Hypothalamus (tissue), 51 donors: ENCODE measurements around the gene ZFP90.
"Not testable (repeated sequence)": the region's sequence is repeated elsewhere in the genome, so short reads cannot be mapped to it uniquely, and the experiment has no call there.

Source experiments
- DNase-seq, 51 donors: peaks; one replicate each; lab custom pipeline; 2025; lab: John Stamatoyannopoulos, UW

ZFP90 gene

GRCh38 chr16:68514511-68514910, 24.6 kb upstream of the ZFP90 start:
- no peak for DNase-seq

- DNase-seq = no peak
These were observed 21.4 kb upstream of the ZFP90 start for GRCh38 chr16:68517606-68518166.

DNA sequence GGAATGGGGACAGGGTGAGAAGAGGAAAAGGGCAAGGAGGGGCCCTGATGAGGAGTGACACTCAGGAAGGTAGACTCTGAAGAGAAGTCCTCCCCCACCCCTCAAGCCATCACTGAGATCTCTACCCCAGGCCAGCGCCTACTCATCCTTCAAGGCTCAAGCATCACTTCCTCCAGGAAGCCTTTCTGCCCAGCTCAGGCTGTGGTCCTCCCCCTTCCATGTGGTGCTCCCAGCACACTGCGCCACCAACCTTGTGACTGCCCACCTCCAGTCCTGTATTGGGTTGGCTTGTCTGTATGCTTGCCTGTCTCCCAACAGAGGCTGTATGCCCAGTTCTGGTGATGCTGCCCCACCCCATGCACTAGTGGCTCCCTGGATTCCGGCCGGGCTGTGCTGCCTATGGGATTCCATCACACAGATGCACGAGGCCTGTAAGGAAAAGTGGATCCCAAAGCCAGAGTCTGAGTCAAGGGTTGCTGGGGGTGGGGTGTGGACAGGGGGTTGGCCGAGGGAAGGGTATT, 19.8 kb upstream of the ZFP90 start:
- no peak for DNase-seq

DNA sequence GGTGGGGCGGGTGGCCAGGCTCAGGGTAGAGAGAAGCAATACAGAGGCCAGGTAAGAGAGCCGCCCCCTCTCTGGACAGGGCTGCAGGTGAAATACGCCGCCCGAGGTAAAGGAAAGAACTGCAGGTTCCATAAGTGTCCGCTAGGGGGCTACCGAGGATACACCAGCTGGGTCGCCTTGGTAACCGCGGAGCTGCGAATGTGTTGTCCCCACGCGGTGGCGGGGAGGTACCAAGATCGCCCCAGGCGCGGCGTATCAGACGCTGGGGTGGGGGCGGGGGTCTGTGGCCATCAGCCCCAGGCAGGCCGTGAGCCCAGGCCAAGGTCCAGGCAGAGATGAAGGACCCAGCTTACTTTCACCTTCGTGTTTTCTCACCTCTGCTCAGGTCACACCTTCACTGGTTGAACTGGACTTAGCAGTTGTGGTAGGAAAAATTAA, 18.4 kb upstream of the ZFP90 start:
- DNase-seq = peak in 48 of 51 donors; percentile 8 to 86 (median 63)

DNA sequence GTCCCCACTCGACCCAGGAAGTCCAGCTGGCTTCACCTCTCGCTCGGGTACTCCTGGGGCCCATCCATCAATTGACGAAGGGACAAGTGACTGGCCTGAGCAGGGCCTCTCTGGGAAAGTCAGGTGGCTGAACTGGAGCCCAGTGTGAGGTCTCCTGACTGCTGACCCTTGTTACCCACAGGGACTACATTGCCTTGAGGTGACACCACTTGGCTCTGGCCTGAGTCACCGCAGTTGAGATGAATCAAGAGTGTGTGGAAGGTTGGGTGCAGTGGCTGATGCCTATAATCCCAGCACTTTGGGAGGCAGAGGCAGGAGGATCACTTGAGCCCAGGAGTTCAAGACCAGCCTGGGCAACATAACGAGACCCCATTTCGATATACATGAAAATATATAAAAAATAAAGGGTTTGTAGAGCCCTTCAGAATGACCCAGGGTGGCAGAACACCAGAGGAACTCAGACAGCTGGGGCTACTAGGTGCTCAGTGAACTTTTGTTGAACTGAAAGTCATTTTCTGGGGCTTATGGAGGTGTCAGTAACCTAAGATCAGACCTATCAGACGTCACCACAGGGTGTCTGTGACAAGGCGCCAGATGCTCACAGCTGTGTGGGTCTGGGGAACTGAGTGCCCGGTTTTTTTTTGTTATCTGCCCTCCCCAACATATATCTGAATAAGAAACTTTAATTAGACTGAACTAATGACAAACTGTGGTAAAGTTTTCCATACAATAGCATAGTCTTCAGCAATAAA, 14.8 kb upstream of the ZFP90 start:
- no peak for DNase-seq

GRCh38 chr16:68526143-68526781, 12.8 kb upstream of the ZFP90 start:
- no peak for DNase-seq

- DNase-seq = no peak
These were observed 12.3 kb upstream of the ZFP90 start for GRCh38 chr16:68526782-68527145.

DNA sequence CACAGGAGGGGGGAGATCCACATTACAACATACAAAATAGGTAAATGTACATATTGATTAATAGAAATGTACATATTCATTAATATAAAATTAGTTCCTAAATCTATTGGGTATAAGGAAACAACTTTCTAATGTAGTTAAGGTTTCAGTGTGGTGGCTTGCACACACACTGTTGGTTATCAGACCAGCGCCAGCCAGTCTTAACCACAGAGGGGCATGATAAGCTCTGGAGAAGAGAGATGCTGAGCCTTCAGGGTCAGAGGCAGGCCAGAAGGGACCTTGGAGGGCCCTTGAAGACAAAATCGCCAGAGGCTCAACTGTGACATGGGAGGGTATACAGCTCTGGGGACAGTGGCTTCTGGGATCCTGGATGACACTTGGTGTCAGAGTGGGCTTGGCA, 10.9 kb upstream of the ZFP90 start:
- no peak for DNase-seq

DNA sequence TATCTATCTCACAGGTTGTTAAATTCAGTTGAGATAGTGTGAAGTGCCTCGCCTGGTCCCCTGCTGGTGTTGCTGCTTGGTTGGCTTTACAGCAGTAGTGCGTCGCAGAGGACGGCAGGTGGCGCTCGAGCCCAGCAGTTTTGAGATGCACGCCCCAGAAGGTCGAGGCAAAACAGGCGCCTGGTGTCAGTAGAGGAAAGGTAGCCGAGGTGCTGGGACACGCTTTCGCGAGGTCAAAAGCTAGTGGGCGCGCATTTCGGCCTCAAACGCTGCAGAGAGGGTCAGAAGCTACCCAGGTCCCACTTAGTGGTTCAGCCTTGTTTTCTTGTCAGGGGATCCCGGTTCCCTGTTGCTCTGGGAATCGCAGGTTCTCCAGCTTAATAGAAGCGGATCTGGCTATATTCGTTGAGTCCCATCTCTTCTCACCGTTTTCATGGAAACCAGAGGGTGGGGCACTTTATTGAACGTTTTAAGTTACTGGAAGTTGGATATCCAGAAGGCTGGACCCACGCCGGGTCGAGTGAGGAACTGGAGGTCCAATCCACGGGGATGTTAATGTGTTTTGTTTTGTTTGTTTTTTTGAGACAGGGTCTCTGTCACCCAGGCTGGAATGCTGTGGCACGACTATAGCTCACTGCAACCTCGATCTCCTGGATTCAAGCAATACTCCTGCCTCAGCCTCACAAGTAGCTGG, 10.3 kb upstream of the ZFP90 start:
- DNase-seq = peak; percentile 18 to 91 (median 71)

DNA sequence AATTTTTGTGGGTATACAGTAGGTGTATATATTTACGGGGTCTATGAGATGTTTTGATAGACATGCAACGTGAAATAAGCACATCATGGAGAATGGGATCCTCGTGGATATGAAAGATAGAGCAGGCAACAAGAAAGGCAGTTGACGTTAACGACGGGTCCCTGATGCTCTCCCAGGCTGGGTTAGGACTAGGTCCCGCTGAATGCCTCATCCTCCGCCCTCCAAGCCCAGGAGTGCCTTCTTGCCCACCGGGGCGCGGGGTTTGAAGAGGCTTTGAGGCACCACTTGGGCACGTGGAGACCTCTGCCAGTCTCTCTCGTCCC, 9.5 kb upstream of the ZFP90 start:
- no peak for DNase-seq

GRCh38 chr16:68529931-68530701, 9.0 kb upstream of the ZFP90 start:
- DNase-seq = peak; percentile 41 to 92 (median 75)

GRCh38 chr16:68533937-68534336, 5.2 kb upstream of the ZFP90 start:
- no peak for DNase-seq

DNA sequence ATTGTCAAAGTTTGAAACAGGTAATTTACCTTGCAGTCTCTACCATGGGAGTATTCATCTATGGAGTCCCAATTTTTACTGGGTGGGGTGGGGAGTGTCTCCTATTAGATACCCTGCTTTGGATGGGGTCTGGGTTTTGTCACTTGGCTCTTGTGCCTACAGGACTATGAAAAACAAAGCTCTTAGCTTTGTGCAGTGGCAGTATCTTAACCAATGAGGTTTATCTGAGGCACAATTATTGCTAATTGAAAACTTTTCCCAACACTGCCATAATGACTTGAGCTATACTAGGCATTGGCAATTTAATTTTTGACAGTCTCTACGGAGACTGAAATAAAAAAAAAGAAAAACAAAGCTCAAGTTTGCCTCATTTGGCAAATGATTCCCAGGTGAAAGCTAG, 3.8 kb upstream of the ZFP90 start:
- no peak for DNase-seq

DNA sequence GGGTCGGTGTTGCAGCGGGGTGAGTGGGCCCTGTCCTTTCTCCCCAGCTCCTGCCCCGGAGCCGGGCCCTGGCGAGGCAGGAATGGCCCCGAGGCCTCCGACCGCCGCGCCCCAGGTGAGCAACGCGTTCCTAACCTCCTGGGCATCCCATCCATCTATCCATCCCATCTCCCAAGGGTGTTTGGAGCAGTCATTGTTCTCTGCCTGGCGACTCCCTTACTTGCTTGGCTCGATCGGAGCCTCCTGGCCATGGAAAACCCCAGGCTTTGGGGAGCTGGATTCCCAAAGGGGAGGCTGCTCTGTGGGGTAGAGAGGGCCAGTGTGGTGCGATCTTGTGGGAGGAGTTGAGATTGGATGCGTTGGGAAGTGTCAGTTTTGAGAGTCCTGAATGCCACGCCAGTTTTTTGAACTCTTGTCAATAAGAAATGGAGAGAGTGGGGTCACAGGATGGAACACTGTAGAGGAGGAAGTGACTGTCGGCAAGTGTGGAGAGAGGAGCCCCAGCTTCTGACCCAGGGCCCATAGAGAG, 684 bp downstream of the ZFP90 start:
- peak in 14 of 51 donors; percentile 8 to 42 (median 24) for DNase-seq

DNA sequence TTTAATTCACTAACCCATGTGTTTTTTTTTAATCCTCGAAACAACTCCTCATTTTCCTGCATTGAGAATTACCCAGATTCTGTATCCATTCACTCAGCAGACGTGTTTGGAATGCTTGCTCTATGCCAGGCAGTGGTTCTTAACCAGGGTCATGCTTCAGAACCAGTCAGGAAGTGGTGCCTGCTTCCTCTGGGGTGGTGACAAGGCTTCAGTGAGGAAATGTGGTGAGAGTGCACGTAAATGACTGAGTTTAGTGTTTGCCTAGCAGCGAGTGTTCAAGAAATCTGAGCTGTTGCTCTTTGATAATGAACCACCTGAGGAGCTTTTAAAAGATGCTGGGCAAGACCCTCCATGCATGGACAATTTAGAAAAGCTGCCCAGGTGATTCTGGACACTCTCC, 9.9 kb downstream of the ZFP90 start:
- DNase-seq = no peak

DNA sequence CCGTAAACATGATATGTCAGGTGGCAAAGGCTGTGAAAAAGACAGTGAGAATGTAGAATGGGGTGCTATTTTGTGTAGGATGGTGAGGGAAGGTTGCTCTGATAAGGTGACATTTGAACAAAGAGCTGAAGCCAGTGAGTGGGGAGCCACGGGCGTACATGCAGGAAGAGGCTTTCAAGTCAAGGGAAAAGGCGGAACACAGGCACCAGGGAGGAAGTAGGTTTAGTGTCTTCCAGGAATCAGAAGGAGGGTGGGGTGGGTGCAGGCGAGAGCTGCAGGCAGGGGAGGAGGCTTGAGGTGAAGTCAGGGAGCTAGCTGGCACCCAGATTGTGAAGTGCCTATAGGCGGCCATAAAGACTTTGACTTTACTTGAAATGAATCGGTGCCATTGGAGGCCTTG, 14.1 kb downstream of the ZFP90 start:
- no peak for DNase-seq

DNA sequence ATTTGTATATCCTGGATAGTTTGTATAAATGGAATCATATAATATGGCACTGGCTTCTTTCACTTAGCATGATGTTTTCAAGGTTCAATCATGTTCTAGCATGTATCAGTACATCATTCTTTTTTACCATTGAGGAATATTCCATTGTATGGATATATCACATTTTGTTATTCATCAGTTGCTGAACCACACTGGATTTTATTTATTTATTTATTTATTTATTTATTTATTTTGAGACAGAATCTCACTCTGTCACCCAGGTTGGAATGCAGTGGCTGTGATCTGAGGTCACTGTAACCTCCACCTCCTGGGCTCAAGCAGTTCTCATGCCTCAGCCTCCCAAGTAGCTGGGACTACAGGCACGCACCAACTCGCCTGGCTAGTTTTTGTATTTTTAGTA, 21.2 kb downstream of the ZFP90 start:
- DNase-seq = not testable (repeated sequence)

DNA sequence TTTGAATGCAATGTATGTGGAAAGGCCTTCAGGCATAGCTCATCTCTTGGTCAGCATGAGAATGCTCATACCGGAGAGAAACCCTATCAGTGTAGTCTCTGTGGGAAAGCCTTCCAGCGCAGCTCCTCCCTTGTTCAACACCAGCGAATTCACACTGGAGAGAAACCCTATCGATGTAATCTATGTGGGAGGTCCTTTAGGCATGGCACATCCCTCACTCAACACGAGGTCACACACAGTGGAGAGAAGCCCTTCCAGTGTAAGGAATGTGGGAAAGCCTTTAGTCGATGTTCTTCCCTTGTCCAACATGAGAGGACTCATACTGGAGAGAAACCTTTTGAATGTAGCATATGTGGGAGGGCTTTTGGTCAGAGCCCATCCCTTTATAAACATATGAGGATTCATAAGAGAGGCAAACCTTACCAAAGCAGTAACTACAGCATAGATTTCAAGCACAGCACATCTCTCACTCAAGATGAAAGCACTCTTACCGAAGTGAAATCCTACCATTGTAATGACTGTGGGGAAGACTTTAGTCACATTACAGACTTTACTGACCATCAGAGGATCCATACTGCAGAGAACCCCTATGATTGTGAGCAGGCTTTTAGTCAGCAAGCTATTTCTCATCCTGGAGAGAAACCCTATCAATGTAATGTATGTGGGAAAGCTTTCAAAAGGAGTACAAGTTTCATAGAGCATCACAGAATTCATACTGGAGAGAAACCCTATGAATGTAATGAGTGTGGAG, 24.7 kb downstream of the ZFP90 start:
- DNase-seq = no peak

- DNase-seq = no peak
These were observed 25.4 kb downstream of the ZFP90 start for GRCh38 chr16:68564382-68564985.
